Measurements from ENCODE around the gene ITGA1.

GRCh38 chr5:52807037-52807436 is 19.3 kb downstream of the ITGA1 start:
- no peak for TF ChIP-seq CTCF (IDR thresholded peaks at IDR 0.05; ENCODE audit: low read depth, low read length, missing input control)
- TF ChIP-seq, protein P1, sequence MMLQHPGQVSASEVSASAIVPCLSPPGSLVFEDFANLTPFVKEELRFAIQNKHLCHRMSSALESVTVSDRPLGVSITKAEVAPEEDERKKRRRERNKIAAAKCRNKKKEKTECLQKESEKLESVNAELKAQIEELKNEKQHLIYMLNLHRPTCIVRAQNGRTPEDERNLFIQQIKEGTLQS (IDR thresholded peaks at IDR 0.05) = no peak
- TF ChIP-seq YY1 (IDR thresholded peaks at IDR 0.05) = peak; percentile 42
- no peak for TF ChIP-seq REST (IDR thresholded peaks at IDR 0.05)
- no peak for TF ChIP-seq EGR1 (IDR thresholded peaks at IDR 0.05; ENCODE audit: low read depth in 2 of 2)
- TF ChIP-seq TAF1 (conservative IDR thresholded peaks at IDR 0.05) = no peak
- TF ChIP-seq, protein P2, sequence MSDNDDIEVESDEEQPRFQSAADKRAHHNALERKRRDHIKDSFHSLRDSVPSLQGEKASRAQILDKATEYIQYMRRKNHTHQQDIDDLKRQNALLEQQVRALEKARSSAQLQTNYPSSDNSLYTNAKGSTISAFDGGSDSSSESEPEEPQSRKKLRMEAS (IDR thresholded peaks at IDR 0.05) = no peak

All from liver (tissue), 3 donors.